Fibroblast of lung (primary cell): ENCODE measurements around the gene CTXND2.

Experiments used
- EZH2 ChIP-seq: IDR thresholded peaks from 2 replicates; pipeline ENCODE4 v1.5.1; 2012; ENCODE audit warnings: low read length, control low read depth, mild to moderate bottlenecking; ENCODE audit errors: missing control alignments
- TF ChIP-seq, protein P1 (sequence below), 2 donors: IDR thresholded peaks in 1 of 2; conservative IDR thresholded peaks in 1 of 2; 1 replicate in 1 of 2; 2 replicates in 1 of 2; pipeline ENCODE4 v1.5.1; 2011 to 2012; ENCODE audit warnings: low read length in 2 of 2, control low read depth in 1 of 2, inconsistent platforms in 1 of 2, low read depth in 1 of 2, mild to moderate bottlenecking in 1 of 2

DNA sequence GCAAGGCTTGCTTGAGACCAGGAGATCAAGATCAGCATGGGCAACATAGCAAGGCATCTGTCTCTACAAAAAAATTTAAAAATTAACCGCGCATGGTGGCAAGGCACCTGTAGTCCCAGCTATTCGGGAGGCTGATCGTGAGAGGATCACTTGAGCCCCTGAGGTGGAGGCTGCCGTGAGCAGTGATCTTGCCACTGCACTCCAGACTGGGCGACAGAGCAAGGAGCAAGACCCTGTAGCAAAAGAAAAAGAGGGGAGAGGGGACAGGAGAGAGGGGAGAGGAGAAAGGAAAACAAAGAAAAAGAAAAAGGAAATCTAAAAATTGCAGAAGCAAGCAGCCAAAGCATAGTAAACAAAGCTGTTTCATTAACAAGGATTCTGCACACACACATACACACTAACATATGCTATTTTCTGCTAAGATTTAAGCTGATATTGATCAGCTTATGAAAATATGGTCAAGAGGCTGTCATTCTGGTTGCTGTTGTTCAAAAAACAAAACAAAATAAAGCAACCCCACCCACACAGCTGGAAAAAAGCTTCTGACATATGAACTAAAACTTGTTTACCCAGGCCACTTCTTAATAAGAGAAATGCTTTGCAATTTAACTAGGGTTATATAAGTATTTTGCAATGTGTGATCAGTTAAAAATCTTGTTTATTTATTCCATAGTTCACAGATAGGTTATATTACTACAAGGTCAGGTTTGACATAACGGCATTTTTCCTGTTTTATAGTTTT lies 12.3 kb upstream of the CTXND2 start:
- TF ChIP-seq, protein P1, sequence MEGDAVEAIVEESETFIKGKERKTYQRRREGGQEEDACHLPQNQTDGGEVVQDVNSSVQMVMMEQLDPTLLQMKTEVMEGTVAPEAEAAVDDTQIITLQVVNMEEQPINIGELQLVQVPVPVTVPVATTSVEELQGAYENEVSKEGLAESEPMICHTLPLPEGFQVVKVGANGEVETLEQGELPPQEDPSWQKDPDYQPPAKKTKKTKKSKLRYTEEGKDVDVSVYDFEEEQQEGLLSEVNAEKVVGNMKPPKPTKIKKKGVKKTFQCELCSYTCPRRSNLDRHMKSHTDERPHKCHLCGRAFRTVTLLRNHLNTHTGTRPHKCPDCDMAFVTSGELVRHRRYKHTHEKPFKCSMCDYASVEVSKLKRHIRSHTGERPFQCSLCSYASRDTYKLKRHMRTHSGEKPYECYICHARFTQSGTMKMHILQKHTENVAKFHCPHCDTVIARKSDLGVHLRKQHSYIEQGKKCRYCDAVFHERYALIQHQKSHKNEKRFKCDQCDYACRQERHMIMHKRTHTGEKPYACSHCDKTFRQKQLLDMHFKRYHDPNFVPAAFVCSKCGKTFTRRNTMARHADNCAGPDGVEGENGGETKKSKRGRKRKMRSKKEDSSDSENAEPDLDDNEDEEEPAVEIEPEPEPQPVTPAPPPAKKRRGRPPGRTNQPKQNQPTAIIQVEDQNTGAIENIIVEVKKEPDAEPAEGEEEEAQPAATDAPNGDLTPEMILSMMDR (conservative IDR thresholded peaks at IDR 0.05 in 1 of 2, IDR thresholded peaks at IDR 0.05 in 1 of 2; ENCODE audit: low read depth in 1 of 2, low read length in 2 of 2), result no peak
- no peak for TF ChIP-seq EZH2
